H1 (cell line): ENCODE measurements around the gene HADHB. TPM values are rescaled to one million over a fixed set of nuclear protein-coding genes. Genes with fewer than 3 reads are reported as not detected.

ENCODE experiments used
- RFX5 ChIP-seq: IDR thresholded peaks from 2 replicates; pipeline ENCODE4 v1.6.1; 2011; ENCODE audit warnings: low read depth, low read length, improper control_type of control experiment, borderline replicate concordance
- SAP30 ChIP-seq: fragments of 300-600 bp; sonication (generic); IDR thresholded peaks from 2 replicates; pipeline ENCODE4 v1.7.1; 2012; ENCODE audit warnings: low read length, moderate library complexity, mild to moderate bottlenecking, inconsistent platforms; ENCODE audit not compliant: insufficient read depth, insufficient replicate concordance
- SIN3A ChIP-seq, 2 experiments: IDR thresholded peaks in 1 of 2; conservative IDR thresholded peaks in 1 of 2; 2 replicates each; pipeline ENCODE4 v1.6.1; 2011 to 2012; ENCODE audit warnings: low read length in 2 of 2, improper control_type of control experiment in 1 of 2, low read depth in 1 of 2, mild to moderate bottlenecking in 1 of 2
- polyA plus RNA-seq, 7 experiments: library from polyadenylated mRNA; depleted of rRNA in 3 of 7; stranded (reverse) in 5 of 7; unstranded in 2 of 7; fragments of >200 nt in 5 of 7; fragments of 200-250 nt in 2 of 7; gene quantifications; 1 replicate in 5 of 7; 2 replicates in 1 of 7; 4 replicates in 1 of 7; pipeline versions ENCODE4 v1.2.1 to v1.2.3, GENCODE V29; 2011 to 2013; ENCODE audit warnings: missing spikeins in 2 of 7, mixed read lengths in 2 of 7
- total RNA-seq: library from RNA; stranded (reverse); fragmentation: NEBNext Ultra II Directional; extraction: Animal tissue kit (Norgen Biotek cat#: 25700); gene quantifications from 2 replicates; pipeline ENCODE4 v1.2.1, GENCODE V29; 2021

Gene HADHB
- total and polyA plus RNA-seq, 2 of the 8 experiments (the other 6 are each of a cell fraction or from before 2014, with no cell fraction given): 47.7 to 52.3 TPM

- peak in 1 of 2 experiments; percentile 10; a peak in 1 of 4 replicates for TF ChIP-seq SIN3A (conservative IDR thresholded peaks at IDR 0.05 in 1 of 2, IDR thresholded peaks at IDR 0.05 in 1 of 2; ENCODE audit: low read depth in 1 of 2, low read length in 2 of 2)
- peak; percentile 86 for TF ChIP-seq SAP30
- no peak for TF ChIP-seq RFX5
- TF ChIP-seq, all 59 proteins: peak for 2
These were observed 1.1 kb upstream of the HADHB start (continued) for GRCh38 chr2:26243470-26244308.
